HUES64 (cell line): ENCODE results near the gene NDUFS8.

Experiments
- H3K27ac ChIP-seq: 2 replicates; pipeline ENCODE4 v1.7.0; 2013; ENCODE audit warnings: low read depth, low read length, inconsistent platforms
- H3K27me3 ChIP-seq: 2 replicates; pipeline ENCODE4 v1.6.1; 2013; ENCODE audit warnings: mild to moderate bottlenecking, low read length; ENCODE audit not compliant: insufficient read depth
- H3K36me3 ChIP-seq: 2 replicates; pipeline ENCODE4 v1.6.1; 2013; ENCODE audit warnings: mild to moderate bottlenecking, low read length; ENCODE audit not compliant: insufficient read depth
- H3K4me1 ChIP-seq: 2 replicates; pipeline ENCODE4 v1.6.1; 2013; ENCODE audit warnings: mild to moderate bottlenecking, low read length, moderate library complexity; ENCODE audit not compliant: insufficient read depth
- H3K4me3 ChIP-seq: 2 replicates; pipeline ENCODE4 v1.5.1; 2013; ENCODE audit warnings: mild to moderate bottlenecking, low read length, moderate library complexity
- H3K9ac ChIP-seq: 2 replicates; pipeline ENCODE4 v1.6.1; 2013; ENCODE audit warnings: mild to moderate bottlenecking, low read depth, low read length
- H3K9me3 ChIP-seq: 2 replicates; pipeline ENCODE4 v1.6.1; 2013; ENCODE audit warnings: low read depth, low read length; ENCODE audit not compliant: insufficient read depth
- WGBS: fragments of 150-250, 120-280 bp; methylation state at CpG from one replicate; pipeline ENCODE4 v1.1.7; 2013; ENCODE audit warnings: missing lambda C conversion rate; 5-methylcytosine and 5-hydroxymethylcytosine counted together

NDUFS8 gene

DNA sequence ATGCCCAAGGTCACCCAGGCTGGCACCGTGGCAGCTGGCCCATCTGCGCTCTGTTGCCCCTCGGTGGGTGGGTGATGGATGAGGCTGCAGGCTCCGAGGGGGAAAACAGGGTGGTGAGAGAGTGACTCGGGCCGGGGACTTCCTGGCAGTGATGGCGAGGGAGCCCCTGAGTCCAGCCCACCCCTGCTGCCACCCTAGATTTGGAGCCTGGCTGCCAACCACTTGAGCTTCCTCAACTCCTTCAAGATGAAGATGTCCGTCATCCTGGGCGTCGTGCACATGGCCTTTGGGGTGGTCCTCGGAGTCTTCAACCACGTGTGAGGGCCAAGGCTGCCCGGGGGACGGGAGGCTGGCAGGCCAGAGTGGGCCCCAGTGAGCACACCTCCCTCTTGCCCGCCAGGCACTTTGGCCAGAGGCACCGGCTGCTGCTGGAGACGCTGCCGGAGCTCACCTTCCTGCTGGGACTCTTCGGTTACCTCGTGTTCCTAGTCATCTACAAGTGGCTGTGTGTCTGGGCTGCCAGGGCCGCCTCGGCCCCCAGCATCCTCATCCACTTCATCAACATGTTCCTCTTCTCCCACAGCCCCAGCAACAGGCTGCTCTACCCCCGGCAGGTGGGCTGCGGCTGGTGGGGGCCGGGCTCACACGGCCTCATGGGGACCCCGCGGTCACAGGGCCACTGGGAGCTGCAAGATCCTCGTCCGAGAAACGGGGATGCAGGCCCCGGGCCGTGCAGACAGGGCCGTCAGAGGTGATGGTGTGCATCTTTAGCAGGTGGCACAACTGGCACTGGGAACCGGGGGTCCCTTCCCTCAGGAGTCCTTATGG, 18.4 kb downstream of the NDUFS8 start:
- Histone ChIP-seq H3K9ac (no peak overlapping the region), H3K4me3 (no peak overlapping the region), H3K27ac (no peak overlapping the region), H3K9me3 (no peaks in the 10 kb centered on the region), H3K4me1 (no peaks in the 10 kb centered on the region), H3K27me3 (no peaks in the 10 kb centered on the region), H3K36me3 (peaks cover 8% of the 10 kb centered on the region; the same call in 1 of the 2 replicates)
- 92% methylated on average over 35 of the region's 35 CpGs for WGBS

- Histone ChIP-seq H3K9me3 (no peaks in the 10 kb centered on the region), H3K4me3 (no peak overlapping the region), H3K27ac (no peak overlapping the region), H3K36me3 (peaks cover 12% of the 10 kb centered on the region; the same call in 1 of the 2 replicates), H3K4me1 (no peaks in the 10 kb centered on the region), H3K9ac (no peak overlapping the region), H3K27me3 (no peaks in the 10 kb centered on the region)
- 95% methylated on average over 40 of the region's 40 CpGs for WGBS
These were observed 19.3 kb downstream of the NDUFS8 start for GRCh38 chr11:68049509-68050370.

DNA sequence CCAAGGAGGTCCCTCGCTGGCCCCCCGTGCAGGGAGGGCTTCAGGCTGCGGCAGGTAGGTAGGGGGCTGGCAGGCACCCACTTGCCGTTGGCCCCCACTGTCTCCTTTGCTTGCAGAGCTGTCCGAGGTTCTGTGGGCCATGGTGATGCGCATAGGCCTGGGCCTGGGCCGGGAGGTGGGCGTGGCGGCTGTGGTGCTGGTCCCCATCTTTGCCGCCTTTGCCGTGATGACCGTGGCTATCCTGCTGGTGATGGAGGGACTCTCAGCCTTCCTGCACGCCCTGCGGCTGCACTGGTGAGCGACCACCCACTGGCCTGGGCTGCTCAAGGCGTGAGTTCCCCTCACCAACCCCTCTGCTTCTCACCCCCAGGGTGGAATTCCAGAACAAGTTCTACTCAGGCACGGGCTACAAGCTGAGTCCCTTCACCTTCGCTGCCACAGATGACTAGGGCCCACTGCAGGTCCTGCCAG, 19.9 kb downstream of the NDUFS8 start:
- 93% methylated on average over 18 of the region's 18 CpGs for WGBS
- Histone ChIP-seq H3K36me3 (peaks cover 12% of the 10 kb centered on the region; the same call in 1 of the 2 replicates), H3K27me3 (no peaks in the 10 kb centered on the region), H3K9ac (no peak overlapping the region), H3K27ac (no peak overlapping the region), H3K4me3 (no peak overlapping the region), H3K9me3 (no peaks in the 10 kb centered on the region), H3K4me1 (no peaks in the 10 kb centered on the region)

DNA sequence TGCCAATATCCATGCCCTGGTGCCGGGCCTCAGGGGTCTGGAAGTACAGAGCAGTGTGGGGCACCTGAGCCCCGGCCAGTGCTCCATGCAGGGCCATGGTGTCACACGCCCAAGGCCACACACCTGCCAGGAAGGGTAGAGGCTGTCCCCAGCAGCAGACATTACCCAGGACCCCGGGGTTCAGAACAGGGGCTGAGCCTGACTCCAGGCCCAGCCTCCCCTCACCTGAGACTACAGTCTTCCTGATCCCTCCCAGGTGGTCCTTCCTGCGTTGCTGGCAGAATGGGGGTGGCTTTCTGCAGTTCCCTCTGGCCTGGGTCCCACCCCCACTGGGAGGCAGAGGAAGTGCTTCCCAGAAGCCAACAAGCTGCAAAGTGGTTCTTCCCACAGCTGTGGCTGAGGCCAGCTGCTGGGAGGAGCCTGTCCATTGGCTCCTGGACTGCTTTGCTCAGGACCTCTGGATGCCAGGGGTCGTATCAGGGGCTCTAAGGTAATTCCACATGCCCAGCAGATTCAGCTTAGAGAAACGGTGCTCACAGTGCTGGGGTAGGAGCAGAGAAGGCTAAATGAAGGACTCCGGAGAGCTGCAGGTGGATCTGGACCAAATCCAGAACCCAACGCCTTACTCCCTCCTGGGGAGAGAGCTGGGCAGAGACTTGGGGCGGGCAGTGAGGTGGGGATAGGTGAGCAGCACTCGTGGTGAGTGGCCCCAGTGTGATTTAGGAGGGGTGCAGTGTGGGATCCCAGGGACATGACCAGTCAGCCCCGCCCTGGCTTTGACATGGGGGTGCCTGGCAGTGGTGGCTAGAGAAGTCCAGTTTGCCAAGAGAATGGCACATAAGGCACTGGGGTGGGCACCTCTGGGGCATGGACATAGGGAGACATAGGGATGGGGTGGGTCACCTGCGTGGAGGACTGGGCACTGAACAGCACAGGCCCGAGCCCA, 21.0 kb downstream of the NDUFS8 start:
- no peaks in the 10 kb centered on the region for H3K9me3 ChIP-seq
- 86% methylated on average over 14 of the region's 14 CpGs for WGBS
- peaks cover 12% of the 10 kb centered on the region; the same call in 1 of the 2 replicates for H3K36me3 ChIP-seq

GRCh38 chr11:68052137-68052873, 21.8 kb downstream of the NDUFS8 start:
- Histone ChIP-seq H3K4me1 (no peaks in the 10 kb centered on the region), H3K4me3 (no peak overlapping the region), H3K27me3 (no peaks in the 10 kb centered on the region), H3K9me3 (no peaks in the 10 kb centered on the region), H3K27ac (no peak overlapping the region), H3K9ac (no peak overlapping the region), H3K36me3 (peaks cover 16% of the 10 kb centered on the region)
- 91% methylated on average over 15 of the region's 15 CpGs for WGBS

More for the DNA sequence above, 21.0 kb downstream of the NDUFS8 start:
- Histone ChIP-seq H3K4me3 (no peak overlapping the region), H3K9ac (no peak overlapping the region), H3K27ac (no peak overlapping the region), H3K4me1 (no peaks in the 10 kb centered on the region), H3K27me3 (no peaks in the 10 kb centered on the region)

GRCh38 chr11:68053117-68053516, 22.6 kb downstream of the NDUFS8 start:
- Histone ChIP-seq H3K36me3 (peaks cover 23% of the 10 kb centered on the region), H3K9ac (no peak overlapping the region), H3K4me1 (no peaks in the 10 kb centered on the region), H3K27ac (no peak overlapping the region), H3K27me3 (no peaks in the 10 kb centered on the region), H3K4me3 (no peak overlapping the region), H3K9me3 (no peaks in the 10 kb centered on the region)
- WGBS: 90% methylated on average over 9 of the region's 9 CpGs

GRCh38 chr11:68053981-68054812, 23.7 kb downstream of the NDUFS8 start:
- Histone ChIP-seq H3K36me3 (peaks cover 32% of the 10 kb centered on the region), H3K27me3 (no peaks in the 10 kb centered on the region), H3K4me3 (no peak overlapping the region), H3K9me3 (no peaks in the 10 kb centered on the region), H3K4me1 (no peaks in the 10 kb centered on the region), H3K27ac (no peak overlapping the region), H3K9ac (no peak overlapping the region)
- 95% methylated on average over 11 of the region's 11 CpGs for WGBS

DNA sequence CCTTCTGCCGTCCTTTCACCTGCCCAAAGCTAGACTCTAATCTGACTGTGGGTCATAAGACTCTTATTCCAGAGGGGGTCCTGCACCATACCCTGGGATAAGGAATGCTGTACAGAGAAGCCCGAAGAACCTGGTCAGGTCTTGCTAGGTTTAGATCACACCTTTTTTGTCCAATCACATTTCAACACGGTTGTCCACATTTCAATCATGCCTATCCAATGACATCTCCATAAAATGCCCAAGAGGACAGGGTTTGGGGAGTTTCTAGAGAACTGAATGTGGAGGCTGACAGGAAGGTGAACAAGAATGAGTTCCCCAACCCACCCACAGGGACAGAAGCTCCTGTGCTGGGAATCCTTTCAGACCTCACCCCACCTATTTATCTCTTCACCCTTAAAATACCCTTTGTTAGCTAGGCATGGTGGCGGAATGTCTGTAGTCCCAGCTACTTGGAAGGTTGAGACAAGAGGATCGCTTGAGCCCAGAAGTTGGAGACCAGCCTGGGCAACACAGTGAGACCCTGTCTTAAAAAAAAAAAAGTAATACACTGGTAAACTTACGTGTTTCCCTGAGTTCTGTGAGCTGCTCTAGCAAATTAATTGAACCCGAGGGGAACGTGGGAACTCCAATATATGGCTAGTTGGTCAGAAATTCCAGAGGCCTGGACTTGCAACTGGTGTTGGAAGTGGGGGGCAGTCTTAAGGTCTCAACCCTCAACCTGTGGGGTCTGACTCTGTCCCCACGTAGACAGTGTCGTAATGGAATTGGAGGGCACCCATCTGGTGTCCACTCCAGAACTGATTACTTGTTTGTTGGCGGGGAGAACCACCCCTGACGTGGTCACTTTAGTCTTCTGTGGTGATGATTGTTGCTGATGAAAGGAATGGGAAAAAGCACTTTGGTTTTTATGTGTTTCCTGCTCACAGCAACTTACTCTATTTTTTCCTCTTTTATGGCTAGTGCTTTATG, 26.1 kb downstream of the NDUFS8 start:
- Histone ChIP-seq H3K36me3 (peaks cover 51% of the 10 kb centered on the region), H3K9me3 (no peaks in the 10 kb centered on the region), H3K4me1 (no peaks in the 10 kb centered on the region), H3K9ac (no peak overlapping the region), H3K27ac (no peak overlapping the region), H3K4me3 (no peak overlapping the region), H3K27me3 (no peaks in the 10 kb centered on the region)
- WGBS: 94% methylated on average over 12 of the region's 12 CpGs

DNA sequence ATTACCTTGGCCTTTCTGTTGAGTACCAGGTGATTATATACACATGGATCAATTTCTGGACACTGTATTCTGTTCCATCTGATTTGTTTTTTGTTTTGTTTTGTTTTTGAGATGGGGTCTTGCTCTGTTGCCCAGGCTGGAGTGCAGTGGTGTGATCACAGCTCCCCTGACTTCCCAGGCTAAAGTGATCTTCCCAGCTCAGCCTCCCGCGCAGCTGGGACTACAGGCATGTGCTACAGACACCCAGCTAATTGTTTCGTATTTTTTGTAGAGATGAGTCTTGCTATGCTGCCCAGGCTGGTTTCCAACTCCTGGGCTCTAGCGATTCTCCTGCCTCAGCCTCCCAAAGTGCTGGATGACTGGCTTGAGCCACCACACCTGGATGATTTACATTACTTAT, 27.3 kb downstream of the NDUFS8 start:
- no peak overlapping the region for H3K4me3 ChIP-seq
- H3K27me3 ChIP-seq: no peaks in the 10 kb centered on the region
- peaks cover 63% of the 10 kb centered on the region for H3K36me3 ChIP-seq
- H3K9me3 ChIP-seq: no peaks in the 10 kb centered on the region
- 94% methylated on average over 4 of the region's 4 CpGs for WGBS
- H3K9ac ChIP-seq: no peak overlapping the region
- H3K4me1 ChIP-seq: no peaks in the 10 kb centered on the region
- H3K27ac ChIP-seq: no peak overlapping the region
